Kidney tubule cell (primary cell): ENCODE results near the gene AATF.
A peak's percentile ranks its signal among the peaks of the same experiment; 100 is the strongest.
"Not testable (repeated sequence)": the region's sequence is repeated elsewhere in the genome, so short reads cannot be mapped to it uniquely, and the experiment has no call there.

Experiments
- DNase-seq: peaks from one replicate; pipeline ENCODE4 v3.0.0-alpha.2; 2018; ENCODE audit warnings: low spot score

Gene AATF

DNA sequence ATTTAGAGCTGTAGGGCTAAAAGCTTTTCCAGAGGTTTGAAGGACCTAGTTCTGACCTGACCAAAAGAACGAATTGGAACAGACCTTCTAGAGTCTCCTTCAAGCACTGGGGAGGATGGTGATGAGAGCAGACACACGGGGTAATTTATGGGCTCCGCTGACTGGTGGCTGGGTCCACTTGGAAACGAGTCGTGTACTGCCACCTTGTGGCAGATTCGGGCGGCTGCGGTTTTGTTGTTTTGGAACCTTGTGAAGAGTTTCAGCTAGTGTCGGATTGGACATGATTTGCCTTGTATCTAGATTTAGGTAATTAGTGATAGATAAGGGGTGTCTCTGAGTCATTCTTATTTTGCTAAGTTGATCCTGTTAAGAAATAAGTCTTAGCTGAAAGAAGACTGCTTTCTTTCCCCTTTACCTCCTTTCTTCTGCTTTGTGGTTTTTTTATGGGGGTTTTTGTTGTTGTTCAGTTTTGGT, 98.9 kb downstream of the AATF start:
- DNase-seq: peak; percentile 80

DNA sequence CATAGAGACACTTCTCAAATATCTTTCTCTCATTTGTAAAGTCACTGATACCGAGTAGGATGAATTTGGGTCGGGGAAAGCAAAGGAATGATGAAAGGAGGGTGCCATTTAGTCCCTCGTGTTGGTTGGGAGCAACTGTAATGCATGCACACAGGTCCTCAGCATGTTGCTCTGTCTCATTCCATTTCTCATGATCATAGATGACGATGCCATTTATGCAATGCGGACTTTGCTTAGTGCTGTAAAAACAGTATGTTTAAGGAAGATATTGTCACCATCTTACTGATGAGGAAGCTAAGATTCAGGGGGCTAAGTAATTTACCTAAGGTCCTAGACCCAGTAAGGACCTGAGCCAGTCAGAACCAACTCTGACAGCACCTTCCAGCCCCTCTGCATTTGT, 100.1 kb downstream of the AATF start:
- DNase-seq: no peak

DNA sequence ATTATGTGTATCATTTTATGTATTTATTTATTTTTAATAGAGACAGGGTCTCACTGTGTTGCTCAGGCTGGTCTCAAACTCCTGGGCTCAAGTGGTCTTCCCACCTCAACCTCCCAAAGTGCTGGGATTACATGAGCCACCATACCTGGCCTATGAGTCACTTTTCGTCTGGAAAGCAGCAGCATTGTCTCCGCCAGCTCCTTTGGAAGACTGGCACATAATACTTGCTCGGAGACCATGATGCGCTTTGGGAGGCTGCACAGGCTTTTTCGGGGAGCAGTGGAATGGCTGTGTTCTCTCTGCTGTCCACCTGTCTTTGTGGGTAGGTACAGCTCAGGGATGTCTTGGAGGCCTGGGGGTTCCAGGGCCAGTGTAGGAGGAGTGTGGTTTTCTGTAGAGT, 102.2 kb downstream of the AATF start:
- peak; percentile 39 for DNase-seq

DNA sequence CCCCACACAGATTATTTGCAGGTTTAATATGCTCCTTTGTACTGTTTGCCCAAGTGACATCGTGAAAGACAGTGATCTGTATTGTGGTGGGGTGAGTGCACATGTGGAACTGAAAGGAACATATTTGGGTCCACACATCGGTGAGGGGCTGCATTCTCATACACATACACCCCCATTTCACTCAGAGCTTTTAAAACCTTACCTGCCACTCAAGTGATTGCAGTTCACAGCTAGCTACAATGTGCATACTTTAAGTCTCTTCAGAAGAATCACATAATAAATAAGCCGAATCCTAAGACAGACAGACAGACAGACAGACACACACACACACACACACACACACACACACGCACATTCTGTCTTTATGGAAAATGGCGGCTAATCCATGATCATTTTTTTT, 102.6 kb downstream of the AATF start:
- DNase-seq: no peak

DNA sequence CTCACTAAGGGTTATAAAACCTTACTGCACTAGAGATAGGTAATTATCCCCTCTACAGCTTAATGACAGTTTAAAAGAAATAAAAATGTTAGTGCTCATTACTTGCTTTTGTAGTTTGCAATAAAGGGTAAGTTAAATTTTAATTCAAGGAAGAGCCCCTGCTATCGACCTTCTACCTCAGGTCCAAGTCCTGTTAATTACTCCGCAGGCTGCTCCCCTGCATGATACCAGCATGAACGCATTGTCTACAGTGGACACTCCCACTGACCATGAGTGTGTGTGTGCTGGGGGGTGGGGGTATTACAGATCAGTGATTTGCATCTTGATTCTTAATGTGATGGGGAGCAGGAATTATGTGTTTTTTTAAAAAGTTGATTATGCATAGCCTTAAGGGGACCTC, 103.1 kb downstream of the AATF start:
- no peak for DNase-seq

DNA sequence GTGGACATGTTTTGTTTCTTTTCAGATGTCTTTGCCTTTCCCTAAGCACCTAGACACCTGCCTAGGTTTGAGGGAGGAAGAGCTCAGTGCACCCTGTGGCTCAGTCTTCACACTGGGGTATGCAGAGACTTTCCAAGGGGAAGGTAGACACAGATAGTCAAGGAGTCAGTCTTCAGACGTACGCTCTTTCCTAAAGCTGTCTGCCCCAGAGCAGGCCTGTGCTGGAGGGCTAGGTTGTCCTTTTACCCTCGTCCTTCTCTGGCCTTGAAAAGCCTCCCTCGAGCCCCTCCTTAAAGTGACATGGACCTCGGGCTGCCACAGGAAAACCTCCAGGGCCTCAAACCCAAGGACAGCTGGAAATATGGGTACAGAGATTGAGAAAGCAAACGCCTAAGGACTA, 103.7 kb downstream of the AATF start:
- DNase-seq: no peak

DNA sequence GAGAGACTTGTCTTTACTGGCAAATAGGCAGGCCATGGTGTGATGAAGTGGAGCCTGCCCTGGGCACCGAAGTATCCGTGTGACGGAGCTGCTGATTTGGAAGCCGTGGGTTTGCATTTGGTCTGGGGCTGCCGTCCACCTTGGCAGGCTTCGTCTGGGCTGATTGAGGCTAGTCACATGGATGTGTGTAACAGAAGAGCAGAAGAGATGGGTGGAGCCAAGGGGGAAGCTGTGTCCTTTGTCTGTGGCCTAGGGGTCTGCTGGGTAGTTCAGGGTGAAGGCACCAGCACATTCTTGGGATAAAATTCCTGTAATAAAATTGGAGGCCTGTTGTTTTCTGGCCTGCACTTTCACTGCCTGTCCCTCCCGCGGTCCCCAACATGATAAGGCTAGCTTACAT, 106.1 kb downstream of the AATF start:
- DNase-seq: no peak

DNA sequence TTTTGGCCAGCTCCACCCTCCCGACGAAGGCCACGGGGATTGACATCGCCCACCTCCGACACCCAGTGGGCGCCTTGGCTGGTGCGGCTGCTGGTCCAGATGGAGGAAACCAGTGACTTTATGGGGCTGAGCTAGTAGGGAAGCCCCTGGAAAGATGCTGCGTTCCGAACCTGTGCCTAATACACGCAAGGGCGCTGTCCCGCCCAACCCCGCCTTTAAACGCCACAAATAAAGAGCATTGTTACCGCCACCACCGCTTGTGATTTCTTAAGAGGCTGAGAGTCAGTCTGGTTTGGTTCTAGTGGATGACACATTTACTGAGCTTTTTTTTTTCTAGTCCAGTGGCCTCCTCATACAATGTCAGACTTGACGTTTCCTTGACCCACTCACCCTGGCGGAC, 107.9 kb downstream of the AATF start:
- DNase-seq: no peak

DNA sequence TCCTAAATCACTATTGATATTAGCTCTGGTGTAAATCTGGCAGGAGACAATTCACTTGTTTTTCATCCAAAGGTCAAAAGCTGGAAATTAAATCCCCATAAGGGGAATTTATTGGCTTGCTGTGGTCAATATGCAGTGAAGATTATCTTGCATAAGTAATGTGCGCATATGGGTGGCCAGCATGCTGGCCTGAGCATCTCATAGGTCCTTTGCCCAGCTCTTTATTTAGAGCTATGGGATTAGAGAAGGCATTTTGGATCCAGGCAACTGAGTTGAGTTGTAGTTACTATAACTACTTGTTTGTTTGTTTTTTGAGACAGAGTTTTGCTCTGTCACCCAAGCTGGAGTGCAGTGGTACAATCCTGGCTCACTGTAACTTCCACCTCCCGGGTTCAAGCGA, 110.7 kb downstream of the AATF start:
- DNase-seq: no peak

DNA sequence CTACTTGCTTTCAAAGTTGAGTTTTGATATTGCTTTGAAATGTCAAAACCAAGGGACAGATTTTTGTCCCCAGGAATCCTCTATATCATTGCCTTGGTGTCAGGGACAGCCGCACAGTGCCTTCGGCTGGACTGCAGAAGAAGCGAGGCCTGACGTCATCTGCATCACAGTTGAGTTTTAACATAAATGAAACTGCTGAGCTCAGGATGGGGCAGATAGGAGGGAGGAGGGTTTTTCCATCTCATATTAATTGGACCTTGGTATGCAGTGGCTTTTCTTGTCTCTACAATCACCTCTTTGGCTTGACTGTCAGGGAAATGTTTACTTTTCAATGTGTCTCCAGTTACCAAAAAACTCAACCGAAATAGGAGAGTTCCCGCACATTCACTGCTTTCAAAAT, 111.3 kb downstream of the AATF start:
- no peak for DNase-seq

DNA sequence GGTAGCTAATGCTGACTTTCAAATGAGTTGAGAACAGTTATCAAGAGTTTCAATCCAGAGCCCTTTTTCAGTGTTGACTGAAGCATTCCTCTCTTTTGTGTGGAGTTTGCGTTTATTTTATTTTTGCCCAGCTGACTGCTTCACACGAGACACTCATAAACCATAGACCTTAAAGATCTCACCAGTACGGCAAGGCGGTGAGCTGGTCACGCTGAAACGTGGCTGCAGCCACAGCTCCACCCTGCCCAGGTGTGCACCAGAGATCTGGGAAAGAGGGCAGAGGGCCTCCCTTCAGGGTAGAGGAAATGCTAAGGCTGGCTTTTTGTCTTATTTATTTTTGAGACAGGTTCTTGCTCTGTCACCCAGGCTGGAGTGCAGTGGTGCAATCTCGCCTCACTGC, 112.2 kb downstream of the AATF start:
- DNase-seq: no peak

DNA sequence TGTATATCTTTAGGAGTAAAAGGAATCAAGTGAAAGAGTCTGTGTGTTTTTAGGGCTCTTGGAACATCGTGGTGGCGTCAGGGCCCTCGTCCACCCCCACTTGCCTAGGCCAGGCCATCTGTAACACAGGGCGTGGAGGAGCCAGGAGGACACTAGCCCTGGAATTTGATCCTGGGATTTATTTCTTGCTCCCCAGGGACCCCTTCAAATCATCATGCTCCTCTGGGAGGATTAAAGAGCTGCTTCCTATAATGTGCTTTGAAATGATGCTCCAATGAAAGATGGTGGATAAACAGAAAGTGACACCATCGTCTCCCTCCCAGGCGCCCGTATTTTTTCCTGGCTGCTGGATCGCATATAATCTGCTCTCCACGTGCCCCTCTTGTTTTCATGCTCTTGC, 113.3 kb downstream of the AATF start:
- no peak for DNase-seq

DNA sequence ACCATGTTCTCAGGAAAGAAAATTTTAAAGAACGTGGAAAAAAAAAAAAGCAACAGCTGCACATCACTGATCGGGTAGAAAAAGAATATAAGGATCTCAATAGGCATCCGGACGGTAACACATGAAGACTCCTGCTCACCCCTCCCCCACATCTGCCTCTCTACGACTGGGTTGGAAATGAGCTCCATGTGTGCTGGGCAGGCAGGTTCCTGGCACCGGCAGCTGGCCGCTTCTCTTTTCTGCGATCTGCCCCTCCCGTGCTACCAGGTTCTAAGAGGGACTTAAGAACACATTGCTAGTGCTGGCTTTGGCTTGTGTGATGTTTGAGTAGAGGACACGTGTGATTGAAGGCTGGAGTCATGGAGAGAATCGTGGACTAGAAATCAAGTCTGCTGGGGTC, 115.5 kb downstream of the AATF start:
- no peak for DNase-seq

DNA sequence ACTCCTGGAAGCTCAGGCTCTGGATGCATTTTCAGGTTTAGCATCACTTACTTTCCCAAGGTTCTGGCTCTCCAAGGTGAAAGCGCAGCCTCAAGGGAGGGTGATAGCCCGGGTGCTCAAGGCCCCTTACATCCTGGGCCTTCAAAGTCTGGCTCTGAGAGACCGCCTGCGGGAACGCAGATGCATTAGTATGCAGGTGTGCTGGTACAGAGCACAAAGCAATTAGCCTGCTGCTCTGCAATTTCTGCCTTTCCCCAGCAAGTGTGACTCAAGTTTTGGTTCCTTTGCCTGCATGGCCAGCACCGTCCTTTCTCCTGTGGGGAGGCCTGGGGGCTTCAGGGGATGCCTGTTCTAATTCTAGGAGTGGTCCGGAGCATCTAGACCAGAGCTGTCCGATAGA, 116.2 kb downstream of the AATF start:
- DNase-seq: no peak

DNA sequence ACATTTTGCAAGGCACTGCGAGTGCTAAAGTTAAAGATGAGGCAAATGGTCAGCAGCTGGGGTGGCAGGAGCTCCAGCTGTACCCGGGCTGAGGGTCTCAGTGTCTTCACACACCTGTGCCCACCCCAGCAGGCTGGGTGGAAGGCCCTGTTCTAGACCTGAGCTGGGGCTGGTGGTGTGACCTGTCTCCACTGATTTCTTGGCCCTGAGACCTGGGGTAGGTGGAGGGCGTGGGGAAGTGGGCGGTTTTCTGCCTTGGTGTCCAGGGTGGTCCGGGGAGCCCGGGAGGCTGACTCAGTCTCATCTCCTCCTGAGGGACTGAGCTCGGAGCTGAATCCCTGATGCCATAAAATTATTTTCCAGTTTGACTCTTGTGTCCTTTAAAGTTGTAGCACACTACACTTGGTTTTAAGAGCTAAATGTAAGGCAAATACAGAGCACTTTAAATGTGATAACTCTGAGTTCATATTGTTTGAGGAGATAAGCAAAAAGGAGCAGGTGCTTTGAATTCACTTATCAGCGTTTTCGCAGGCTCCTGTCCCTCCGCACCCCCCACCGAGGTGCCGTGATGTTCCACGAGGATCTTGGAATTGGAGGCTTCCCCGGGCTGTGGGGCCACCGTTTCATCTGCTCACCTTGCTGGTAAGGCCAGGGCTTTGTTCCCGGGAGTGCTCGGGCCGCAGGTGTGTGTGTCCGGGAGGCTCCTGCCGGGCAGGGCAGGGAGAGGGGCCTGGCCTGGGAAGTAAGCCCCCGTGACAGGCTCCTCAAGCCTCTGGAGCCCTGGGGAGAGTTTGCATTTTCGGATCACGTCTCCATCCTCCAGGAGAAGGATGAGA, 117.0 kb downstream of the AATF start:
- DNase-seq: no peak

DNA sequence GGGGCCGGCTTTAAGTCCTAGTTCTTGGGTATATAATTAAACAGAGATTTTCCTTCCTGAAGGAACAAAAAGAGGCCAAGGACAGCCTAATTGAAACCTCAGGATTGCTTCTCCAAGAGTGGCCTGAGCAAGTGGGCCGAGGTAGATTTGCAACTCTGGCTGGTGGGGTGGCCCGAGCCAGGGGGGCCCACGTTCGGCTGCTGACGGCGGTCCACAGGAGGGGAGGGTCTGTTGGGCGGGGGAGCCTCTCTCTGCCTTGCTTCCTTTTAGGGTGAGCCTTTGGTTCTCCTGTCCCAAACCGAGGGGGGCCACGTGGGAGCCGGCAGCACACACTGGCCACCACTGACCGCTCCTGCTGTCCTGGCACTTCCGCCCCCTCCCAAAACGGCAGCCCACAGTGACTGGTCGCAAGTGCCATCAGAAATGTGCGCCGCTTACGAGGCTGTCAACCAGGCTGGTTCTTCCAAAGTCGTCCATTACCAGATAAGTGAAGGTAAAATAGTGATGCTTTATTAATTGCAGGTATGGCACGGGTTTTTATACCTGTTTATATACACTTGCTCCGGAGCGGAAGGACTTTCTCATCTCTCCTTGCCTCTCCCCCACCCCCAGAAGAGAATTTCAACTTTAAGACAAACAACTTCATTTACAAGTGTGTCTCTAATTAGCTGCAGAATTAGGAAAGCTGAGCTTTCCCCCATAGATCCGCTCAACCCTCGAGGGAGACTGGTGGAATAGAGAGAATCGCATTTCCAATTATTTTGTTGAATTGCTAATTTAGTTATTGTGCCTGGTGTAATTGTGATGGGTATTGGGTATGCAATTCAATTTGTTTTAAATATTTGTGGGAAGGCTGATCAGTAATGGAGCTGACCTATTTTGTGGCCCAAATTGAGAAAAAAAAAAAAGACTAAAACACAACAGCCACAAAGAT, 117.8 kb downstream of the AATF start:
- DNase-seq: no peak

DNA sequence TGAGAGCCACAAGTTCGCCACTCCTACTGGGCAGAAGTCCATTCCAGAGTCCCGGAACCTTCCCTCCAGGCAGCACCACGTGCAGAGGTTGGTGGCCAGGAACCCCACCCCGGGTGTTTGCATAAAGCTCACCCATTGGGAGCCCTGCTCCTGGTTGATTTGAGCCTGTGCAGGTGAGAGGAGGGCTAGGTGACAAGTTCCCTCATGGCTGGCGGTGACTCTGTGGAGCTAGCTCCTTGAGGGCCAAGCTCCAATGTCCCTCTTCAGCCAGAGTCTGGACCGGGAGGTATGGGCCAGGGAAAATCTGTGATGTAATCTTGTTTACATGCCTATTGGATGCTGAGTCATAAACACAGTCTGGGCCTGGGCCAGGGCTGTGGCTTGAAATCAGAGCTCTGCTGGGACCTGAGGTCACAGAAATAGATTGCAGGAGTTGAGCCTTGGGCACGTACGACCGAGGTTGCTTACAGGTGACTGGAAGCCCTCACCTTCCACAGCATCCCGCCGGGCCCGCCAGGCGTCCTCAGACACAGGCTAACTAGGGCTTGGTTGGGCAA, 118.9 kb downstream of the AATF start:
- DNase-seq: peak; percentile 87

DNA sequence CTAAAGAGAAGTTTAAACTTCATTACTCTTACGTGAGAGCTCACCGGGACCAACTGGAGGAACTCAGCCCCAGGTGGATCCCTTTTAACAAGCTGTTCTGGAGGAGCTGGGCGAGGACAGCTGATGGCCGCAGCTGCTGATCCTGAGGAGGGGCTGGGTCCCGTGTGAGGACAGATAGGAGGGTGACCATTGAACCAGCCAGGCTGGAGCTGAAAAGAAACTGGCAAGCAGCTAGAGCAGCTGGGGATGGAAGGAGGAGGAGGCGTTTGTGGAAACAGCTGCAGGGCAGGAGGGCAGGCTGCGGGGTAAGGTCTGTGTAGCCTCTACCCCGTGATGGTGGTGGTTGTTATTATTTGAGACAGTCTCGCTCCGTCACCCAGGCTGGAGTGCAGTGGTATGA, 119.5 kb downstream of the AATF start:
- no peak for DNase-seq

DNA sequence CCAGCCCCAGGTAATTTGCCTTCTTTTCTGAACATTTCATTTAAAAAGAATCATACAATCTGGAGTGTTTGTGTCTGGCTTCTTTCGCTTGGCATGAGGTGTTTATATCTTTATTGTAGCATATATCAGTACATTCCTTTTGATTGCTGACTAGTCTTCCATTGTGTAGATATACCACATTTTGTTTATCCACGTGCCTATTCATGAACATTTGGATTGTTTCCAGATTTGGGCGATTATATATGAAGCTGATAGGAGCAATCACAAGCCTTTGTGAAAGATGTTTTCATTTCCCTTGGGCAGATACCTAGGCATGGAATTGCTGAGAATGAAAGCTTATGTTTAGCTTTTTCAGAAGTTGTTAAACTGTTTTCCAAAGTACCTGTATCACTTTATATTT, 120.3 kb downstream of the AATF start:
- no peak for DNase-seq

DNA sequence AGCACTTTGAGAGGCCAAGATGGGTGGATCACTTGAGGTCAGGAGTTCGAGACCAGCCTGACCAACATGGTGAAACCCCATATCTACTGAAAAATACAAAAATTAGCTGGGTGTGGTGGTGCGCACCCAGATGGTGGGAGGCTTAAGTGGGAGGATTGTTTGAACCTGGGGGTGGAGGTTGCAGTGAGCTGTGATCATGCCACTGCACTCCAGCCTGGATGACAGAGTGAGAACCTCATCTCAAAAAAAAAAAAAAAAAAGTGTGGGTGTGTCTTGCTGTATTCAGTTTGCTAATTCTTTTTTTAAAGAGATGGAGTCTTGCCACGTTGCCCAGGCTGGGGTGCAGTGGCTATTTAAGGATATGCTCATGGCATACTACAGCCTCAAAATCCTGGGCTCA, 124.7 kb downstream of the AATF start:
- DNase-seq: not testable (repeated sequence)

DNA sequence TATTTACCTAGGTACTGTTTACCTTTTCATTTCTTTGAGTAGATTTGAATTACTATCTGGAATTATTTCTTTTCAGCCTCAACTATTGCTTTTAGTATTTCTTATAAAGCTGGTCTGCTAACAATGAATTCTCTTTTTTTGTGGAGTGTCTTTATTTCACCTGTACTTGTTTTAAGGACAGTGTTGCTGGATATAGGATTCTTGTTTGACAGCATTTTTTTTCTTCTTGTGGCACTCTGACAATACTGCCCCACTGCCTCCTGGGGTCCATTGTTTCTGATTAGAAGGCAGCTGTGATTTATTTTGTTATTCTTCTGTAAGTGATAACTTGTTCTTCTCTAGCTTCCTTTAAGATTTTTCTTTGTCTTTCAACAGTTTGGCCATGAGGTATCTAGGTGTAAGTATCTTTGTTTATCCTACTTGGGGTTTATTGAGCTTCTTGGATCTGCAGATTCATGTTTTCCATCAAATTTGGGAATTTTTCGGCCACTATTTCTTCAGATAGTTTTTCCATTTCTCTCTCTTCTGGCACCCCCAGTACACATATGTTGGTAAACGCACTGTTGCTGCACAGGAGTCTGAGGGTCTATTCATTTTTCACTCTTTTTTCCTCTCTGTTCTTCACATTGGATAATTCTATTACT, 130.4 kb downstream of the AATF start:
- DNase-seq: no peak

DNA sequence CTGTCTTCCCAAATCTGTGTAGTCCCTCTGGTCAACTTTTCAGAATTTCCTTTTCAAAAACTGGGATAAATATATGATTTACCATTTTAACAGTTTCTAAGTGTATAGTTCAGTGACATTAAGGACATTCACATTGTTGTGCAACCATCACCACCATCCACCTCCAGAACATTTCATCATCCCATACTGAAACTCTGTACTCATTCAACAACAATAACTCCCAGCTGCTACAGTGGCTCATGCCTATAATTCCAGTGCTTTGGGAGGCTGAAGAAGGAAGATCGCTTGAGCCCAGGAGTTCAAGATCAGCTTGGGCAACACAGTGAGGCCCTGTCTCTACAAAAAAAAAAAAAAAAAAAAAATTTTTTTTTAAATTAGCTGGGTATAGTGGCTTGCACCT, 131.0 kb downstream of the AATF start:
- no peak for DNase-seq
